Gastrocnemius medialis (tissue), 4 donors: ENCODE data around the gene SNX30. TPM values are rescaled to one million over a fixed set of nuclear protein-coding genes. Genes with fewer than 3 reads are reported as not detected.

Experiments used
- ATAC-seq, 2 donors: fragments of 150-250 bp; one replicate each; pipeline ENCODE4 v1.9.1; 2016
- DNase-seq, 2 donors: peaks; one replicate each; pipeline ENCODE4 v3.0.0-alpha.2; 2019
- H3K27ac ChIP-seq, 4 donors: fragments of 200-600 bp; sonication (generic); 1 replicate in 1 of 4; 2 replicates in 3 of 4; pipeline ENCODE4 v1.5.1; 2016 to 2018; ENCODE audit warnings: mild to moderate bottlenecking in 2 of 4, moderate library complexity in 1 of 4
- H3K27me3 ChIP-seq, 3 donors: fragments of 200-600 bp; sonication (generic) in 2 of 3; 1 replicate in 1 of 3; 2 replicates in 2 of 3; pipeline versions ENCODE4 v1.5.1 to v1.6.0; 2016 to 2019; ENCODE audit warnings: mild to moderate bottlenecking in 1 of 3, moderate library complexity in 1 of 3
- H3K36me3 ChIP-seq, 2 donors: fragments of 200-600 bp; sonication (generic) in 1 of 2; one replicate each; pipeline ENCODE4 v1.5.1; 2017 to 2018
- H3K4me1 ChIP-seq, 2 donors: fragments of 200-600 bp; sonication (generic) in 1 of 2; one replicate each; pipeline ENCODE4 v1.5.1; 2016 to 2017; ENCODE audit warnings: mild to moderate bottlenecking in 2 of 2
- H3K4me3 ChIP-seq, 4 donors: fragments of 200-600 bp; sonication (generic) in 3 of 4; 1 replicate in 1 of 4; 2 replicates in 3 of 4; pipeline ENCODE4 v1.5.1; 2016 to 2019; ENCODE audit warnings: mild to moderate bottlenecking in 2 of 4
- H3K9me3 ChIP-seq, 3 donors: fragments of 200-600 bp; sonication (generic) in 2 of 3; 1 replicate in 1 of 3; 2 replicates in 2 of 3; pipeline ENCODE4 v1.5.1; 2016 to 2019
- CTCF ChIP-seq, 5 experiments: fragments of 450-650 bp in 3 of 5; fragments of 200-600 bp in 2 of 5; sonication (generic) in 2 of 5; IDR thresholded peaks in 4 of 5; conservative IDR thresholded peaks in 1 of 5; 1 replicate in 4 of 5; 2 replicates in 1 of 5; pipeline ENCODE4 v1.5.1; 2016 to 2019; ENCODE audit warnings: antibody characterized with exemption in 5 of 5, mild to moderate bottlenecking in 3 of 5, moderate library complexity in 3 of 5
- POLR2A ChIP-seq, 2 donors: fragments of 450-650 bp; IDR thresholded peaks; one replicate each; pipeline ENCODE4 v1.6.1; 2017; ENCODE audit warnings: antibody characterized with exemption in 2 of 2, mild to moderate bottlenecking in 2 of 2, moderate library complexity in 2 of 2
- in situ Hi-C, 4 donors: fragments of 200-750 bp; cut with MboI; loops; one replicate each; pipeline versions ENCODE4 v1.15.0 to v1.8.0; 2017; ENCODE audit warnings: low sequenced_read_pairs in 4 of 4
- intact Hi-C: fragments of 100-400 bp; cut with DNase I; formaldehyde crosslinking; loops from one replicate; pipeline ENCODE4 v1.15.1; 2023; ENCODE audit warnings: low total_unique reads
- total RNA-seq, 4 donors: library from RNA; depleted of rRNA; stranded (reverse); fragments of >200 nt; gene quantifications; one replicate each; pipeline versions ENCODE4 v1.1.0 to v1.2.3, GENCODE V29; 2016

Gene SNX30
- total RNA-seq, 4 donors from 2014 or later = 2.3 to 6.1 (median 3.9) TPM

DNA sequence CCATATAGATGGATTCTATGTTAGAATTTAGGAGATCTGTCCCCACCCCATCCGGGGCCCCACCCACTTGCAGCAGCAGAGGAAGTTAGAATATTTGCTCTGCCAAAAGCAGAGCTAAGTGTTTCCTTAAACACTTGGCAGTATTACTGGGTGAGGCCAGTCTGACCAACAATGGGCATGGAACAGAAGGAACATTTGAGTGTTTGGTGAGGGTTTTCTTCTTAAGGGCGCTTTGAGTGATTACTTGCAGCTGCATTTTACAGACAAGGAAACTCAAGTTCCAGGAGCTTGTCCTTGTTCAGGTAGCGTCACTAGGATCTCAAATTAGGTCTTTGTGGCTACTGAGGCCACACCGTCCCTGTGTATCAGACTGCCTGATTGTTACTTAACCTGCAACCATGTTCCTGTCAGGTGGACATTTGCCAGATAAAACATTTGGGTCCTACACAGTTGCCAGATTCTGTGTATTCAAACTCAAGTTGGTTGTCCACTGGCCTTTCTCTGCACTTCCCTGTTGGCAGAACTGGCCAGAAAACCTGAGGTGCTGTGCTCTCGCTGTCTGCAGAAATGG, 80.8 kb downstream of the SNX30 start:
- H3K27me3 ChIP-seq = no peaks in the 10 kb centered on the region
- no peaks in the 10 kb centered on the region for H3K36me3 ChIP-seq
- H3K27ac ChIP-seq = no peak overlapping the region
- DNase-seq = peak in 1 of 2 donors; percentile 7
- H3K4me1 ChIP-seq = no peaks in the 10 kb centered on the region
- TF ChIP-seq CTCF (IDR thresholded peaks at IDR 0.05 in 4 of 5, conservative IDR thresholded peaks at IDR 0.05 in 1 of 5) (no peak), POLR2A (IDR thresholded peaks at IDR 0.05) (no peak)
- no peaks in the 10 kb centered on the region for H3K9me3 ChIP-seq
- no peak for ATAC-seq
- intact Hi-C loops = no loop called here
- H3K4me3 ChIP-seq = no peak overlapping the region
- in situ Hi-C loops = no loop called here

DNA sequence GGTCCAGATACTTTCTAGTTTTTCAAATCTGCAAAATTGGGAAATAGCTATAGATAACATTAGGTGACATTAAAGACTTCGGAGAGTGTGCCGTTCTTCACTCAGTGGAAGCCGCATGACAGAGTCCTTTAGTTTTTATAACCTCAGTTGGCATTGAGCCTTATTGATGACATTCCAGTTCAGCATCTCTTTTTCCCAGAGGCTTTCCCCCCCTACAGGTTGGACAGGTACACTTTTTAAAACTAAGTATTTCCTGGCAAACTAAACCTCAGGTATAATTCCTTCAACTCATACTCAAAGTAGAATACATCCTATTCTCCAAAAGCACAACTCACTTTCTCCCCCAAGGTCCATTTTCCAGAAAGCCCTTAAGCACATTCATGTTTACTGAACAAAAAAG, 81.4 kb downstream of the SNX30 start:
- no peak overlapping the region for H3K27ac ChIP-seq
- DNase-seq (no peak), ATAC-seq (no peak)
- TF ChIP-seq CTCF (IDR thresholded peaks at IDR 0.05 in 4 of 5, conservative IDR thresholded peaks at IDR 0.05 in 1 of 5) (no peak), POLR2A (IDR thresholded peaks at IDR 0.05) (no peak)
- H3K9me3 ChIP-seq = no peaks in the 10 kb centered on the region
- no peaks in the 10 kb centered on the region for H3K36me3 ChIP-seq
- H3K4me1 ChIP-seq = no peaks in the 10 kb centered on the region
- H3K4me3 ChIP-seq = no peak overlapping the region
- in situ Hi-C loops (no loop called here), intact Hi-C loops (no loop called here)
- no peaks in the 10 kb centered on the region for H3K27me3 ChIP-seq

GRCh38 chr9:112833081-112833480, 82.5 kb downstream of the SNX30 start:
- no peaks in the 10 kb centered on the region for H3K27me3 ChIP-seq
- DNase-seq (no peak), ATAC-seq (no peak)
- no peaks in the 10 kb centered on the region for H3K4me1 ChIP-seq
- no peaks in the 10 kb centered on the region for H3K36me3 ChIP-seq
- TF ChIP-seq POLR2A (IDR thresholded peaks at IDR 0.05) = no peak
- no peak for TF ChIP-seq CTCF (IDR thresholded peaks at IDR 0.05 in 4 of 5, conservative IDR thresholded peaks at IDR 0.05 in 1 of 5)
- intact Hi-C loops = no loop called here
- in situ Hi-C loops = no loop called here
- no peak overlapping the region for H3K4me3 ChIP-seq
- no peaks in the 10 kb centered on the region for H3K9me3 ChIP-seq
- no peak overlapping the region for H3K27ac ChIP-seq

- intact Hi-C loops = no loop called here
- ATAC-seq = no peak
Observed at GRCh38 chr9:112836394-112836793, 85.8 kb downstream of the SNX30 start.

More at GRCh38 chr9:112836394-112836793, 85.8 kb downstream of the SNX30 start:
- no peak for DNase-seq
- Histone ChIP-seq H3K36me3 (peaks cover 0 to 9% of the 10 kb centered on the region in 2 donors), H3K27ac (no peak overlapping the region), H3K4me3 (no peak overlapping the region), H3K9me3 (no peaks in the 10 kb centered on the region), H3K4me1 (no peaks in the 10 kb centered on the region), H3K27me3 (no peaks in the 10 kb centered on the region)
- TF ChIP-seq POLR2A (IDR thresholded peaks at IDR 0.05) (no peak), CTCF (IDR thresholded peaks at IDR 0.05 in 4 of 5, conservative IDR thresholded peaks at IDR 0.05 in 1 of 5) (no peak)
- in situ Hi-C loops = no loop called here
